HL-60 (cell line): ENCODE measurements around the gene AFF3.

ENCODE experiments used
- POLR2AphosphoS5 ChIP-seq: IDR thresholded peaks from 2 replicates; pipeline ENCODE4 v1.6.1; 2012; ENCODE audit warnings: low read depth
- TF ChIP-seq, protein P1 (sequence below): IDR thresholded peaks from one replicate; pipeline ENCODE4 v1.5.1; 2011; ENCODE audit warnings: low read length, control low read depth, inconsistent platforms; ENCODE audit not compliant: insufficient read depth

DNA sequence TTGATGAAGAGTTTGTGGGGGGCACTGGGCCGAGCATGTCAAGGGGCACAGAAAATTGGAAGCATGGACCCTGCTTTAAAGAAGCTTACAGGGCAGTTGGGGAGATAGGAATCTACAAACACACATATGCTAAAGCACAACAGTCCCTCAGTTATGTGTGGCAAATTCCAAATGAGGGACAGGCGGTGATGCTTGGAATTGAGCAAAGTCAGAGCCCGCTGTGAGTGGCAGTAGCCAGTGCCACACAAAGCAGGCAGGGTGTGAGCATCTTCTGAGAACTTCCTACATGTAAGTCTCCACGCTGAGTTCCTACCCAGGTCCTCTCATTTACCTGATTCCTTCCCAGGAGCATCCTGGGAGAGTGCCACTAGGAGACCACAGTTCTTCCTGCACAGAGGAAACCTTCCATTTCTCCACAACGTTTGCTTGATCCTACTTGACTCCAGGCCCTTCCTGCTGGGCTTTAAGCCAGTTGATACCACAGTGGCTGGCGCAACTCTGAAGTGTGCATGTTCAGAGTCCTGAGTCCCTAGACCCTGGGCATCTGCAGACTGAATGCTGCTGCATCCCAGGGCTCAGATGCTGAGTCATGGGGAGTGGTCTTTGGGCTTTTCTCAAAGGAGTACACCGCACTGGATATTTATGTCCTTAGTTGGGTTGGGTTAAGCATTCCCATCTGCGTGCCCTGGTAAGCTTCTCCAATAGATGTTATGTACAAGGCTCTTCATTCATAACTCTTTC is 365.3 kb downstream of the AFF3 start:
- TF ChIP-seq, protein P1, sequence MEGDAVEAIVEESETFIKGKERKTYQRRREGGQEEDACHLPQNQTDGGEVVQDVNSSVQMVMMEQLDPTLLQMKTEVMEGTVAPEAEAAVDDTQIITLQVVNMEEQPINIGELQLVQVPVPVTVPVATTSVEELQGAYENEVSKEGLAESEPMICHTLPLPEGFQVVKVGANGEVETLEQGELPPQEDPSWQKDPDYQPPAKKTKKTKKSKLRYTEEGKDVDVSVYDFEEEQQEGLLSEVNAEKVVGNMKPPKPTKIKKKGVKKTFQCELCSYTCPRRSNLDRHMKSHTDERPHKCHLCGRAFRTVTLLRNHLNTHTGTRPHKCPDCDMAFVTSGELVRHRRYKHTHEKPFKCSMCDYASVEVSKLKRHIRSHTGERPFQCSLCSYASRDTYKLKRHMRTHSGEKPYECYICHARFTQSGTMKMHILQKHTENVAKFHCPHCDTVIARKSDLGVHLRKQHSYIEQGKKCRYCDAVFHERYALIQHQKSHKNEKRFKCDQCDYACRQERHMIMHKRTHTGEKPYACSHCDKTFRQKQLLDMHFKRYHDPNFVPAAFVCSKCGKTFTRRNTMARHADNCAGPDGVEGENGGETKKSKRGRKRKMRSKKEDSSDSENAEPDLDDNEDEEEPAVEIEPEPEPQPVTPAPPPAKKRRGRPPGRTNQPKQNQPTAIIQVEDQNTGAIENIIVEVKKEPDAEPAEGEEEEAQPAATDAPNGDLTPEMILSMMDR, result no peak
- no peak for TF ChIP-seq POLR2AphosphoS5
